GM12878 (cell line): Measurements from ENCODE around the gene CFAP61. TPM values are rescaled to one million over a fixed set of nuclear protein-coding genes. Genes with fewer than 3 reads are reported as not detected.

Experiments
- ATAC-seq: fragments of 200-7000 bp; cut with Tn5 transposase; 3 replicates; pipeline ENCODE4 v1.9.1; 2020; ENCODE audit warnings: mild to moderate bottlenecking, moderate library complexity
- BruUV-seq: library from RNA; stranded (reverse); fragments of 400-500 nt; replicated peaks from 2 replicates; lab custom pipeline; 2021; lab: Mats Ljungman, UMichigan
- CTCF ChIA-PET: fragments of 300-600 bp; sonication (Branson Sonifier 250); formaldehyde crosslinking; extraction: SDS; loops from one replicate; lab custom pipeline; 2021; ENCODE audit warnings: inconsistent platforms; lab: Yijun Ruan, JAX
- POLR2A ChIA-PET: fragments of 350-600 bp; formaldehyde crosslinking; extraction: SDS; loops from one replicate; lab custom pipeline; 2021; ENCODE audit warnings: inconsistent platforms; lab: Charles Lee
- RAD21 ChIA-PET: fragments of 300-600 bp; sonication (Branson Sonifier 250); formaldehyde crosslinking; loops from one replicate; lab custom pipeline; 2023; ENCODE audit warnings: antibody characterized with exemption; ENCODE audit not compliant: unreplicated experiment; lab: Charles Lee
- SMC1A ChIA-PET: fragments of 300-600 bp; sonication (Branson Sonifier 250); formaldehyde crosslinking; loops from one replicate; lab custom pipeline; 2023; ENCODE audit not compliant: unreplicated experiment, uncharacterized antibody; lab: Charles Lee
- DNase-seq: peaks from one replicate; pipeline ENCODE4 v3.0.0-alpha.2; 2011; ENCODE audit warnings: low read depth, low spot score
- FAIRE-seq: peaks from 3 replicates; lab custom pipeline; 2011; peaks lifted over from hg19 to GRCh38; lab: Jason Lieb, UNC
- H2AFZ ChIP-seq: 2 replicates; pipeline ENCODE4 v1.6.0; 2011; ENCODE audit warnings: low read depth, low read length, control low read depth; ENCODE audit not compliant: control insufficient read depth
- H3K27ac ChIP-seq: 2 replicates; pipeline ENCODE4 v1.5.1; 2011; ENCODE audit warnings: control low read depth; ENCODE audit not compliant: control insufficient read depth, insufficient read depth
- H3K27me3 ChIP-seq, 2 experiments: replicated peaks in 1 of 2; 2 replicates each; pipeline versions ENCODE4 v1.6.0 to v1.6.1; 2011; ENCODE audit warnings: low read length in 1 of 2; ENCODE audit not compliant: control insufficient read depth in 2 of 2, insufficient read depth in 2 of 2
- H3K36me3 ChIP-seq, 2 experiments: 2 replicates each; pipeline ENCODE4 v1.5.1; 2011; ENCODE audit warnings: low read length in 1 of 2; ENCODE audit not compliant: control insufficient read depth in 2 of 2, insufficient read depth in 2 of 2
- H3K4me1 ChIP-seq: 2 replicates; pipeline ENCODE4 v1.6.1; 2011; ENCODE audit warnings: mild to moderate bottlenecking, low read length, moderate library complexity, mixed read lengths; ENCODE audit not compliant: control insufficient read depth, insufficient read depth
- H3K4me2 ChIP-seq: 2 replicates; pipeline ENCODE4 v1.6.0; 2011; ENCODE audit warnings: control low read depth; ENCODE audit not compliant: control insufficient read depth, insufficient read depth
- H3K4me3 ChIP-seq: fragments of 200-600 bp; sonication (generic); 2 replicates; pipeline ENCODE4 v1.5.1; 2016
- H3K79me2 ChIP-seq: 2 replicates; pipeline ENCODE4 v1.6.0; 2011; ENCODE audit warnings: low read length; ENCODE audit not compliant: control insufficient read depth, insufficient read depth
- H3K9ac ChIP-seq: 2 replicates; pipeline ENCODE4 v1.8.0; 2011; ENCODE audit warnings: low read length, control low read depth, mixed read lengths; ENCODE audit not compliant: control insufficient read depth, insufficient read depth
- H3K9me3 ChIP-seq: replicated peaks from 3 replicates; pipeline ENCODE4 v1.5.1; 2011; ENCODE audit warnings: mild to moderate bottlenecking, low read length; ENCODE audit not compliant: control insufficient read depth, insufficient read depth
- H4K20me1 ChIP-seq: 2 replicates; pipeline ENCODE4 v1.6.0; 2011; ENCODE audit not compliant: control insufficient read depth, insufficient read depth
- GATAD2B ChIP-seq: fragments of 450-650 bp; conservative IDR thresholded peaks from 2 replicates; pipeline ENCODE4 v1.6.1; 2017; ENCODE audit warnings: low read depth, mild to moderate bottlenecking, moderate library complexity
- IKZF2 ChIP-seq, 2 experiments: fragments of 450-650 bp; IDR thresholded peaks; 2 replicates each; pipeline ENCODE4 v1.6.1; 2017; ENCODE audit warnings: mild to moderate bottlenecking in 2 of 2, moderate library complexity in 2 of 2
- MEF2B ChIP-seq: fragments of 450-650 bp; IDR thresholded peaks from 2 replicates; pipeline ENCODE4 v1.6.1; 2018; ENCODE audit warnings: mild to moderate bottlenecking, moderate library complexity; ENCODE audit not compliant: partially characterized antibody, poor library complexity, severe bottlenecking
- RAD51 ChIP-seq: fragments of 450-650 bp; IDR thresholded peaks from 2 replicates; pipeline ENCODE4 v1.6.1; 2016; ENCODE audit warnings: moderate library complexity, mild to moderate bottlenecking, inconsistent platforms
- RUNX3 ChIP-seq: IDR thresholded peaks from 2 replicates; pipeline ENCODE4 v1.6.1; 2012; ENCODE audit warnings: low read length, inconsistent platforms
- SMAD1 ChIP-seq: fragments of 450-650 bp; IDR thresholded peaks from 2 replicates; pipeline ENCODE4 v1.6.1; 2018; ENCODE audit warnings: mild to moderate bottlenecking, low read depth; ENCODE audit not compliant: partially characterized antibody
- ZBED1 ChIP-seq: IDR thresholded peaks from 2 replicates; pipeline ENCODE4 v1.6.1; 2016; ENCODE audit warnings: borderline replicate concordance
- WGBS: methylation state at CpG from one replicate; pipeline ENCODE4 v1.1.6; 2016; ENCODE audit warnings: low lambda C conversion rate; ENCODE audit not compliant: insufficient replicate concordance, insufficient coverage; ENCODE audit errors: missing lambda C conversion rate; 5-methylcytosine and 5-hydroxymethylcytosine counted together
- in situ Hi-C: fragments of 300-500 bp; cut with MboI; formaldehyde crosslinking; loops from 9 replicates; pipeline ENCODE4 v1.14.3; 2018; ENCODE audit warnings: mixed read lengths
- intact Hi-C: fragments of 100-400 bp; cut with micrococcal nuclease; formaldehyde crosslinking; loops from one replicate; pipeline ENCODE4 v1.14.2; 2022; ENCODE audit not compliant: unreplicated experiment
- polyA plus RNA-seq, 11 experiments: library from polyadenylated mRNA; depleted of rRNA in 4 of 11; unstranded in 6 of 11; stranded (reverse) in 5 of 11; fragments of >200 nt; fragmentation: Nextera tagmentation in 4 of 11; fragmentation: Illumina TruSeq in 1 of 11; extraction: Ambion mirVana in 4 of 11; extraction: Trizol in 1 of 11; gene quantifications; 1 replicate in 1 of 11; 2 replicates in 10 of 11; pipeline versions ENCODE4 v1.2.1 to v1.2.3, GENCODE V29; 2011 to 2016; ENCODE audit warnings: inconsistent platforms in 2 of 11, missing spikeins in 2 of 11, low read depth in 1 of 11
- total RNA-seq, 4 experiments: library from RNA; depleted of rRNA in 3 of 4; stranded (reverse); fragments of >200 nt in 3 of 4; fragmentation: Illumina TruSeq in 1 of 4; extraction: Trizol in 1 of 4; gene quantifications; 2 replicates each; pipeline versions ENCODE4 v1.2.1 to v1.2.3, GENCODE V29; 2013 to 2021
- TF ChIP-seq, protein P1 (sequence below): fragments of 150-350 bp; IDR thresholded peaks from 2 replicates; pipeline ENCODE4 v1.6.1; 2016; ENCODE audit warnings: low read depth, low read length
- TF ChIP-seq, protein P2 (sequence below): IDR thresholded peaks from 2 replicates; pipeline ENCODE4 v1.6.1; 2011; ENCODE audit warnings: low read depth, low read length, improper control_type of control experiment, borderline replicate concordance
- TF ChIP-seq, protein P3 (sequence below): IDR thresholded peaks from 2 replicates; pipeline ENCODE4 v1.6.1; 2012; ENCODE audit warnings: low read depth, low read length, improper control_type of control experiment

Gene CFAP61
- total and polyA plus RNA-seq, 10 of the 15 experiments (the other 5 are each of a cell fraction or from before 2014, with no cell fraction given): 0.11 to 0.41 (median 0.24) TPM; not detected in 7

DNA sequence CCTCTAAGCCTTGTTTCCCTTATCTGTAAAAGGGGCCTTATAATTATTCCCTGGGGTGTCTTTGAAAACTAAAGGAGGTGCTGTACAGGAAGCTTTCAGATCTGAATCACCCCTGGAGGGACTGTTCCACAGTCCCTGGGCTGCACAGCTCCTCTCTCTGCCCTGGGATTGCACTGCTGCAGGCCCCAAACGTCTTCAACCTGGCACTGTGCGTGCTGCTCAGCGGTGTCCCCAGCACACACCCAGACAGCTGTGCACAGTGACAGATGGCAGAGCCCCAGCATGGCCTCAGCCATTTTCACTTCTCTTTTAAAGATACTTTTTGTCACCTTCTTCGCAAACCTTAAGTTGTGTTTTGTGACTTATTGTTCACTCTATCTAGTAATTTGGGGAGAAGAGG lies 264.9 kb downstream of the CFAP61 start (continued):
- TF ChIP-seq MEF2B (peak; percentile 15), RUNX3 (no peak), ZBED1 (no peak), RAD51 (no peak)

DNA sequence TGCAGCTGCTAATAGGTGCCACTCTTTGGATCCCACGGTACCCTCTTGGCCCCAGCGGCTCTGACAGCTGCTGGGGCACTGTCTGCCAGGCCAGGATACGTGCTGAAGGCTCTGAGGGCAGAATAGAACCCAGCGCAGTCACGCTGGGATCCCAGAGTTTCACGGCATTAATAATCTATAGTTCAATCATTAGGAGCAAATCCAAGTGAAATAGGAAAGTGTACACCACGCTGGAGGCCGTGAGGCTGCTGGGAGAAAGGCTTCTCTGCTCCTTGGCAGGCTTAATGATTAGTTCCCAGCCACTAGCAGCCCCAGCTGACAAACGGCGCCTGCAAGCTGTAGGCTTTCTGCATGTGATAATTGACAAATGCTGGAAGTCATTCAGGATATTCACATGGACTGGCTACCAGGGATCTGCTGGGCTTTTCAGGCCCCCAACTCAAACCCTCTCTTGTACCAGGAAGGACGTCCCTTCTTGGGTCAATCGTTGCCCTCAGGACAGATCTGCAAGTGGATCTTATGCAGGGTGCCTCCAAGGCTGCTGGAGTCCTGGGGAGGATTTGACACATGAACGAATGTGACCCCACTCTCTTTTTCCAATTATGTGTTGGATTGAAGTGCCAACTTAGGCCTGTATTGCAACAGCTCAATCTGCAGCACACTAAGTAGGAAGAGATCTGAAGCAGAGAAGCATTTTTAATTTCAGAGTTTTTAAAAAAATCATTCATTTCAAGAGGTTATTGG lies 265.5 kb downstream of the CFAP61 start:
- no peaks in the 10 kb centered on the region; the same call in 1 of the 3 replicates for H3K9me3 ChIP-seq
- ChIA-PET CTCF (interaction anchor here (1.2 kb wide), 1 partner anchor 81 kb away, joined by 4 read pairs; no protein-coding TSS in a partner anchor), SMC1A (interaction anchor here (1.1 to 1.6 kb wide), 3 partner anchors 14 to 23 kb away, joined by 3 to 4 read pairs (median 3); no protein-coding TSS in a partner anchor), POLR2A (no interaction called here), RAD21 (interaction anchor here (1.3 kb wide), 1 partner anchor 16 kb away, joined by 3 read pairs; no protein-coding TSS in a partner anchor)
- no peak overlapping the region for H3K9ac ChIP-seq
- H3K4me3 ChIP-seq: no peak overlapping the region
- DNase-seq (no peak), FAIRE-seq (no peak), ATAC-seq (peak; percentile 44)
- H3K4me1 ChIP-seq: peaks cover 7% of the 10 kb centered on the region
- H4K20me1 ChIP-seq: no peaks in the 10 kb centered on the region
- H3K36me3 ChIP-seq: no peaks in the 10 kb centered on the region
- WGBS: 36% methylated on average over 13 of the region's 13 CpGs
- 0 out of 2 replicates have a peak, but pooled peaks have one; percentile 11 for TF ChIP-seq GATAD2B
- TF ChIP-seq, protein P1, sequence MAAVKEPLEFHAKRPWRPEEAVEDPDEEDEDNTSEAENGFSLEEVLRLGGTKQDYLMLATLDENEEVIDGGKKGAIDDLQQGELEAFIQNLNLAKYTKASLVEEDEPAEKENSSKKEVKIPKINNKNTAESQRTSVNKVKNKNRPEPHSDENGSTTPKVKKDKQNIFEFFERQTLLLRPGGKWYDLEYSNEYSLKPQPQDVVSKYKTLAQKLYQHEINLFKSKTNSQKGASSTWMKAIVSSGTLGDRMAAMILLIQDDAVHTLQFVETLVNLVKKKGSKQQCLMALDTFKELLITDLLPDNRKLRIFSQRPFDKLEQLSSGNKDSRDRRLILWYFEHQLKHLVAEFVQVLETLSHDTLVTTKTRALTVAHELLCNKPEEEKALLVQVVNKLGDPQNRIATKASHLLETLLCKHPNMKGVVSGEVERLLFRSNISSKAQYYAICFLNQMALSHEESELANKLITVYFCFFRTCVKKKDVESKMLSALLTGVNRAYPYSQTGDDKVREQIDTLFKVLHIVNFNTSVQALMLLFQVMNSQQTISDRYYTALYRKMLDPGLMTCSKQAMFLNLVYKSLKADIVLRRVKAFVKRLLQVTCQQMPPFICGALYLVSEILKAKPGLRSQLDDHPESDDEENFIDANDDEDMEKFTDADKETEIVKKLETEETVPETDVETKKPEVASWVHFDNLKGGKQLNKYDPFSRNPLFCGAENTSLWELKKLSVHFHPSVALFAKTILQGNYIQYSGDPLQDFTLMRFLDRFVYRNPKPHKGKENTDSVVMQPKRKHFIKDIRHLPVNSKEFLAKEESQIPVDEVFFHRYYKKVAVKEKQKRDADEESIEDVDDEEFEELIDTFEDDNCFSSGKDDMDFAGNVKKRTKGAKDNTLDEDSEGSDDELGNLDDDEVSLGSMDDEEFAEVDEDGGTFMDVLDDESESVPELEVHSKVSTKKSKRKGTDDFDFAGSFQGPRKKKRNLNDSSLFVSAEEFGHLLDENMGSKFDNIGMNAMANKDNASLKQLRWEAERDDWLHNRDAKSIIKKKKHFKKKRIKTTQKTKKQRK: no peak
- TF ChIP-seq, protein P2, sequence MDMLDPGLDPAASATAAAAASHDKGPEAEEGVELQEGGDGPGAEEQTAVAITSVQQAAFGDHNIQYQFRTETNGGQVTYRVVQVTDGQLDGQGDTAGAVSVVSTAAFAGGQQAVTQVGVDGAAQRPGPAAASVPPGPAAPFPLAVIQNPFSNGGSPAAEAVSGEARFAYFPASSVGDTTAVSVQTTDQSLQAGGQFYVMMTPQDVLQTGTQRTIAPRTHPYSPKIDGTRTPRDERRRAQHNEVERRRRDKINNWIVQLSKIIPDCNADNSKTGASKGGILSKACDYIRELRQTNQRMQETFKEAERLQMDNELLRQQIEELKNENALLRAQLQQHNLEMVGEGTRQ: no peak
- TF ChIP-seq SMAD1: no peak
- TF ChIP-seq, protein P3, sequence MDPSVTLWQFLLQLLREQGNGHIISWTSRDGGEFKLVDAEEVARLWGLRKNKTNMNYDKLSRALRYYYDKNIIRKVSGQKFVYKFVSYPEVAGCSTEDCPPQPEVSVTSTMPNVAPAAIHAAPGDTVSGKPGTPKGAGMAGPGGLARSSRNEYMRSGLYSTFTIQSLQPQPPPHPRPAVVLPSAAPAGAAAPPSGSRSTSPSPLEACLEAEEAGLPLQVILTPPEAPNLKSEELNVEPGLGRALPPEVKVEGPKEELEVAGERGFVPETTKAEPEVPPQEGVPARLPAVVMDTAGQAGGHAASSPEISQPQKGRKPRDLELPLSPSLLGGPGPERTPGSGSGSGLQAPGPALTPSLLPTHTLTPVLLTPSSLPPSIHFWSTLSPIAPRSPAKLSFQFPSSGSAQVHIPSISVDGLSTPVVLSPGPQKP: no peak
- TF ChIP-seq IKZF2 (IDR thresholded peaks at IDR 0.05): no peak
- no peaks in the 10 kb centered on the region for H3K27me3 ChIP-seq
- H3K27ac ChIP-seq: no peak overlapping the region
- BruUV-seq: no TSS peak
- no peaks in the 10 kb centered on the region for H3K79me2 ChIP-seq
- in situ Hi-C loops: no loop called here
- H2AFZ ChIP-seq: peak overlapping the region; percentile 55
- H3K4me2 ChIP-seq: 0 out of 2 replicates have a peak overlapping the region, but pooled peaks have one; percentile 7
- intact Hi-C loops: no loop called here
